Motor neuron (in vitro differentiated cells): ENCODE measurements around the gene TAX1BP3. TPM values are rescaled to one million over a fixed set of nuclear protein-coding genes. Genes with fewer than 3 reads are reported as not detected.

Source experiments
- ATAC-seq, 8 experiments: fragments of 200-7000 bp; cut with Tn5 transposase; replicated peaks in 6 of 8; 2 replicates each; pipeline ENCODE4 v1.8.0; 2021; ENCODE audit warnings: mild to moderate bottlenecking in 8 of 8, moderate library complexity in 8 of 8
- H3K27ac ChIP-seq, 2 donors: fragments of 250-450 bp; sonication (Bioruptor Pico); 2 replicates each; pipeline ENCODE4 v1.9.0; 2021; ENCODE audit warnings: antibody characterized with exemption in 2 of 2, mild to moderate bottlenecking in 2 of 2, moderate library complexity in 1 of 2
- H3K4me1 ChIP-seq, 2 donors: fragments of 250-450 bp; sonication (Bioruptor Pico); replicated peaks in 1 of 2; 2 replicates each; pipeline ENCODE4 v1.6.1; 2021; ENCODE audit warnings: antibody characterized with exemption in 2 of 2, mild to moderate bottlenecking in 2 of 2, moderate library complexity in 1 of 2
- H3K4me3 ChIP-seq, 5 donors: fragments of 250-450 bp; sonication (Bioruptor Pico); 2 replicates each; pipeline ENCODE4 v1.9.0; 2021; ENCODE audit warnings: antibody characterized with exemption in 5 of 5, mild to moderate bottlenecking in 5 of 5, moderate library complexity in 4 of 5
- WGBS, 10 experiments: fragments of 450-650 bp; shearing (Covaris generic); methylation state at CpG; one replicate each; pipeline ENCODE4 v1.0.0; 2022; 5-methylcytosine and 5-hydroxymethylcytosine counted together
- in situ Hi-C, 9 experiments: fragments of 400-800 bp; cut with MboI; loops; one replicate each; pipeline ENCODE4 v1.15.0; 2021; ENCODE audit warnings: low sequenced_read_pairs in 9 of 9, low pct_unique_long_range_greater_than_20kb in 2 of 9; ENCODE audit not compliant: unreplicated experiment in 9 of 9
- total RNA-seq, 8 experiments: library from RNA; unstranded; fragments of 300-600 nt; gene quantifications; 2 replicates each; pipeline versions ENCODE4 v1.2.3 to v1.2.4, GENCODE V29; 2022

The TAX1BP3 gene
- total RNA-seq, 8 experiments from 2014 or later: 19.2 to 314 (median 43.5) TPM

DNA sequence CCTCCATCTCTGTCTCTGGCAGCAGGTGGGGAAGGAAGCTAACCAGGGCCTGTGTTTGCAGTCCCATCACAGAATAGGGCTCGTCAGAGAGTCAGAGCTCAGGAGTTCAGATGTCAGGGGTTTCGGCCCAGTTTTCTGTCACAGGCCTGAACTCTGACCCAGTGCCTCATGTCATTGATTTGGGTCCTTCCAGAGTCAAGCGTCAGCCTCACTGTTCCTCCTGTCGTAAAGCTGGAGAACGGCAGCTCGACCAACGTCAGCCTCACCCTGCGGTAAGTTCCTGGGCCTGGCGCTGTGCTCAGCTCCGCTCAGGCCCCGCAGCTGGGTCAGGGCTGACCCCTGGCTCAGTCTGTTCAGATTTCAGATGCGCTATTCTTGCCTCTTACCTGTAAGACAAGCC is 21.1 kb downstream of the TAX1BP3 start:
- no peak overlapping the region for H3K27ac ChIP-seq
- H3K4me3 ChIP-seq: no peak overlapping the region
- in situ Hi-C loops: loop anchor here in 4 of 9 experiments (25.0 kb wide), 2 partner anchors 610 to 810 kb away; no protein-coding TSS in a partner anchor
- 73 to 100% (median 82%) methylated on average over 2 to 7 of the region's 12 CpGs; no CpG with 5 or more reads in 7 of the 10 experiments for WGBS, 10 experiments
- H3K4me1 ChIP-seq: no peaks in the 10 kb centered on the region
- ATAC-seq: peak in 2 of 8 experiments; percentile 7 to 22

GRCh38 chr17:3645310-3645709 is 23.1 kb downstream of the TAX1BP3 start:
- H3K27ac ChIP-seq: no peak overlapping the region
- ATAC-seq: no peak
- H3K4me1 ChIP-seq: no peaks in the 10 kb centered on the region
- no peak overlapping the region for H3K4me3 ChIP-seq
- in situ Hi-C loops: loop anchor here in 4 of 9 experiments (25.0 kb wide), 2 partner anchors 608 to 808 kb away; no protein-coding TSS in a partner anchor
- WGBS, 10 experiments: 0 to 77% (median 57%) methylated on average over 1 to 5 of the region's 5 CpGs; no CpG with 5 or more reads in 6 of the 10 experiments

GRCh38 chr17:3643889-3644349 is 24.5 kb downstream of the TAX1BP3 start:
- H3K27ac ChIP-seq: no peak overlapping the region
- H3K4me1 ChIP-seq: no peaks in the 10 kb centered on the region
- in situ Hi-C loops: loop anchor here in 4 of 9 experiments (25.0 kb wide), 2 partner anchors 607 to 807 kb away; no protein-coding TSS in a partner anchor
- H3K4me3 ChIP-seq: no peak overlapping the region
- 92 to 100% (median 100%) methylated on average over 1 to 4 of the region's 4 CpGs; no CpG with 5 or more reads in 4 of the 10 experiments for WGBS, 10 experiments
- no peak for ATAC-seq

DNA sequence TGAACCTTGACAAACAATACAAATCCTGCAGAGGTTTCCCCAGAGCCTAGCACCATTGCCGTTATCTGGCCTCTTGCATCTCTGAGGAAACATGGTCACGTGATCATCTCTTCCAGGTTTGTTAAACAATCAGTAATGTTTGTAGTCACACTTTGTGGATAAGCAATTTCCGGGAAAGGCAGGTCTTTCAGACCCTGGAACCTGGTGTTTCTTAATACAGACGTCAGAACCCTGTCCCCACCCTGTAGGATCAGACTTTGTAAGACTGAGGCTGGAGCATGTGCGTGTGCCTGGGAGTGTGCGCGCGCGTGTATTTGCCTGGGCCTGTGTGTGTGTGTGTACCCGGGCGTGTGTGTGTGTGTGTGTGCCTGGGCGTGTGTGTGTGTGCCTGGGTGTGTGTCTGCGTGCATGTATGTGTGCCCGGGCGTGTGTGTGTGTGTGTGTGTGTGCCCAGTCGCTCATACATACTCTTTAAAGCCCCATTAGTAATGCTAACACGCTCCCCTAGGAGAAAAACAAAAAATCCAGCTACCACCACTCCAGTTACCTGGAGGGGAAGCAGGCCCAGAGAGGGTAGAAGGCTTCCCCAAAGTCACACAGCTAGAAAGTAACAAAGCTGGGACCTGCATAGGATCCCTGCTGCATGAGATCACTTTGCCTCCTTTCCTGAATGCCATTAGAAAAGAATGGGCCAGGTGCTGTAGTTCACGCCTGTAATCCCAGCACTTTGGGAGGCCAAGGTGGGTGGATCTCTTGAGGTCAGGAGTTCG is 26.5 kb downstream of the TAX1BP3 start:
- WGBS, 10 experiments: 60 to 100% (median 87%) methylated on average over 1 to 10 of the region's 19 CpGs; no CpG with 5 or more reads in 1 of the 10 experiments
- ATAC-seq: no peak
- Histone ChIP-seq H3K4me1 (peaks cover 0 to 3% of the 10 kb centered on the region in 2 donors), H3K27ac (no peak overlapping the region), H3K4me3 (no peak overlapping the region)
- in situ Hi-C loops: loop anchor here in 4 of 9 experiments (25.0 kb wide), 2 partner anchors 605 to 805 kb away; no protein-coding TSS in a partner anchor

GRCh38 chr17:3641014-3641413 is 27.4 kb downstream of the TAX1BP3 start:
- no peak for ATAC-seq
- Histone ChIP-seq H3K27ac (no peak overlapping the region), H3K4me3 (no peak overlapping the region), H3K4me1 (peaks cover 0 to 3% of the 10 kb centered on the region in 2 donors)
- WGBS, 10 experiments: 40 to 100% (median 50%) methylated on average over 1 to 3 of the region's 3 CpGs; no CpG with 5 or more reads in 5 of the 10 experiments
- in situ Hi-C loops: loop anchor here in 4 of 9 experiments (25.0 kb wide), 2 partner anchors 604 to 804 kb away; no protein-coding TSS in a partner anchor

GRCh38 chr17:3639981-3640596 is 28.3 kb downstream of the TAX1BP3 start:
- no peak overlapping the region for H3K4me3 ChIP-seq
- 0 to 83% (median 50%) methylated on average over 1 to 5 of the region's 7 CpGs for WGBS, 10 experiments
- ATAC-seq: no peak
- no peak overlapping the region for H3K27ac ChIP-seq
- peaks cover 4 to 7% of the 10 kb centered on the region in 2 donors for H3K4me1 ChIP-seq
- in situ Hi-C loops: loop anchor here in 4 of 9 experiments (25.0 kb wide), 2 partner anchors 603 to 803 kb away; no protein-coding TSS in a partner anchor

GRCh38 chr17:3636908-3637373 is 31.4 kb downstream of the TAX1BP3 start:
- ATAC-seq: peak in 5 of 8 experiments; percentile 1 to 13 (median 6)
- Histone ChIP-seq H3K4me1 (peaks cover 4 to 9% of the 10 kb centered on the region in 2 donors), H3K4me3 (peak overlapping the region; percentile 83 to 97 (median 92)), H3K27ac (peak overlapping the region in 1 of 2 donors; percentile 99)
- in situ Hi-C loops: loop anchor here in 4 of 9 experiments (25.0 kb wide), 2 partner anchors 600 to 800 kb away; no protein-coding TSS in a partner anchor
- 0 to 6% (median 0%) methylated on average over 1 to 16 of the region's 31 CpGs; no CpG with 5 or more reads in 2 of the 10 experiments for WGBS, 10 experiments

- WGBS, 10 experiments: 12% methylated on average over 5 of the region's 68 CpGs; no CpG with 5 or more reads in 9 of the 10 experiments
- in situ Hi-C loops: loop anchor here in 4 of 9 experiments (25.0 kb wide), 2 partner anchors 599 to 799 kb away; no protein-coding TSS in a partner anchor
- Histone ChIP-seq H3K27ac (peak within 1 kb of the TSS; percentile 98 to 99), H3K4me1 (peaks cover 4 to 9% of the 10 kb centered on the region in 2 donors), H3K4me3 (peak within 1 kb of the TSS; percentile 83 to 97 (median 92))
- peak; percentile 89 to 98 (median 96) for ATAC-seq
Measured at GRCh38 chr17:3636154-3636907, 32.0 kb downstream of the TAX1BP3 start, which contains the start of the genes CTNS and SHPK. Gene CTNS, plus strand, starts transcription at chr17:3636760. Its CDS starts 3,447 bp downstream, at chr17:3640207. Gene SHPK, minus strand, starts transcription at chr17:3636250. Its CDS starts 31 bp downstream, at chr17:3636219.

- Histone ChIP-seq H3K4me3 (peak overlapping the region; percentile 83 to 97 (median 92)), H3K27ac (peak overlapping the region; percentile 98 to 99), H3K4me1 (peaks cover 4 to 9% of the 10 kb centered on the region in 2 donors)
- ATAC-seq: peak in 2 of 8 experiments; percentile 1 to 2
- in situ Hi-C loops: loop anchor here in 4 of 9 experiments (25.0 kb wide), 2 partner anchors 598 to 798 kb away; no protein-coding TSS in a partner anchor
- WGBS, 10 experiments: no CpG with 5 or more reads among the region's 38 CpGs
Measured at GRCh38 chr17:3635474-3636153, 32.8 kb downstream of the TAX1BP3 start.

GRCh38 chr17:3632287-3632686 is 36.1 kb downstream of the TAX1BP3 start:
- in situ Hi-C loops: loop anchor here in 4 of 9 experiments (25.0 kb wide), 2 partner anchors 595 to 795 kb away; no protein-coding TSS in a partner anchor
- no peak overlapping the region for H3K27ac ChIP-seq
- WGBS, 10 experiments: 50 to 100% (median 94%) methylated on average over 1 to 7 of the region's 7 CpGs; no CpG with 5 or more reads in 4 of the 10 experiments
- H3K4me1 ChIP-seq: peaks cover 4 to 7% of the 10 kb centered on the region in 2 donors
- H3K4me3 ChIP-seq: no peak overlapping the region
- no peak for ATAC-seq

DNA sequence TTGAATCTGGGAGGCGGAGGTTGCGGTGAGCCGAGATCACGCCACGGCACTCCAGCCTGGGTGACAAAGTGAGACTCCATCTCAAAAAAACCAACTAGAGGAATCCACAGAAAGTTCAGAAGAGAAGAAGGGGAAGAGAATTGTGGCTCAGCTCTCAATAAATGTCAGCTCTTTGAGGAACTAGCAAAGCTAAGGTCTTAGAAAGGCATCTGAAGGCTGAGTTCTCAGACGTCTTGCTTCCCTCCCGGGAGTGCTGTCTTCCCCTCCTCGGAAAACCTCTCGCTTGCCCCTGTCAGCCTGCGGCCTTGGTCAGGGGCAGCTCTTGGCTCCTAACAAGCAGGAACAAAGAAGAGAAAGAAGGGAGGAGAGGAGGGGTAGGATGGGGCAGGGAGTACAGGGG is 37.6 kb downstream of the TAX1BP3 start:
- ATAC-seq: no peak
- in situ Hi-C loops: loop anchor here in 4 of 9 experiments (25.0 kb wide), 2 partner anchors 593 to 793 kb away; no protein-coding TSS in a partner anchor
- H3K4me1 ChIP-seq: peaks cover 4 to 5% of the 10 kb centered on the region in 2 donors
- no peak overlapping the region for H3K4me3 ChIP-seq
- WGBS, 10 experiments: 87 to 100% (median 100%) methylated on average over 1 to 10 of the region's 10 CpGs; no CpG with 5 or more reads in 2 of the 10 experiments
- H3K27ac ChIP-seq: no peak overlapping the region
